HCT116 (cell line): ENCODE measurements around the gene CDH13. TPM values are rescaled to one million over a fixed set of nuclear protein-coding genes. Genes with fewer than 3 reads are reported as not detected.

Experiments used
- ATAC-seq: fragments of 200-7000 bp; cut with Tn5 transposase; 2 replicates; pipeline ENCODE4 v1.9.1; 2020; ENCODE audit warnings: mild to moderate bottlenecking, moderate library complexity
- BruUV-seq: library from RNA; stranded (reverse); fragments of 400-500 nt; replicated peaks from 2 replicates; lab custom pipeline; 2021; lab: Mats Ljungman, UMichigan
- CTCF ChIA-PET: fragments of 300-600 bp; sonication (Branson Sonifier 250); formaldehyde crosslinking; loops from one replicate; lab custom pipeline; 2021; ENCODE audit warnings: antibody characterized with exemption; lab: Charles Lee
- POLR2A ChIA-PET: fragments of 300-600, 350-600 bp; sonication (Branson Sonifier 250); formaldehyde crosslinking; loops from one replicate; lab custom pipeline; 2021; ENCODE audit warnings: antibody characterized with exemption; lab: Charles Lee
- RAD21 ChIA-PET, 2 experiments: fragments of 300-600 bp; sonication (Branson Sonifier 250); formaldehyde crosslinking; loops; one replicate each; lab custom pipeline; 2023; ENCODE audit warnings: low total read pairs in 2 of 2; ENCODE audit not compliant: uncharacterized antibody in 2 of 2, unreplicated experiment in 2 of 2, low non-redundant PET in 1 of 2; lab: Charles Lee
- DNase-seq: peaks from one replicate; pipeline ENCODE4 v3.0.0-alpha.2; 2010; ENCODE audit warnings: low read depth, low spot score
- H2AFZ ChIP-seq: fragments of 200-600 bp; shearing (Covaris generic), sonication (generic); 2 replicates; pipeline ENCODE4 v1.6.1; 2017; ENCODE audit warnings: low read depth, mixed run types, mixed read lengths, antibody characterized with exemption, low read length; ENCODE audit not compliant: poor library complexity, severe bottlenecking
- H3K27ac ChIP-seq: 2 replicates; pipeline ENCODE4 v1.5.1; 2012; ENCODE audit warnings: low read depth, low read length
- H3K27me3 ChIP-seq: fragments of 200-600 bp; sonication (generic); 2 replicates; pipeline ENCODE4 v1.6.1; 2016; ENCODE audit warnings: mixed run types, low read length, mixed read lengths; ENCODE audit not compliant: insufficient read depth
- H3K36me3 ChIP-seq, 2 experiments: fragments of 200-500 bp in 1 of 2; fragments of 200-600 bp in 1 of 2; sonication (Bioruptor generic) in 1 of 2; sonication (generic) in 1 of 2; 2 replicates each; pipeline versions ENCODE4 v1.5.1 to v1.6.1; 2014 to 2016; ENCODE audit warnings: low read length in 2 of 2, inconsistent platforms in 1 of 2, mixed read lengths in 1 of 2, mixed run types in 1 of 2; ENCODE audit not compliant: insufficient read depth in 2 of 2, control insufficient read depth in 1 of 2
- H3K4me1 ChIP-seq, 2 experiments: fragments of 200-600 bp in 1 of 2; sonication (generic) in 1 of 2; 2 replicates each; pipeline versions ENCODE4 v1.5.1 to v1.6.1; 2012 to 2017; ENCODE audit warnings: low read length in 2 of 2, inconsistent platforms in 1 of 2, mild to moderate bottlenecking in 1 of 2, mixed read lengths in 1 of 2, mixed run types in 1 of 2, moderate library complexity in 1 of 2; ENCODE audit not compliant: insufficient read depth in 2 of 2, control insufficient read depth in 1 of 2
- H3K4me2 ChIP-seq: fragments of 200-600 bp; sonication (generic); 2 replicates; pipeline ENCODE4 v1.6.1; 2017; ENCODE audit warnings: mixed run types, low read length, mixed read lengths
- H3K4me3 ChIP-seq, 2 experiments: fragments of 200-600 bp in 1 of 2; sonication (generic) in 1 of 2; replicated peaks in 1 of 2; 2 replicates each; pipeline ENCODE4 v1.5.1; 2011 to 2016; ENCODE audit warnings: low read length in 2 of 2, control low read depth in 1 of 2, low read depth in 1 of 2, mild to moderate bottlenecking in 1 of 2, mixed read lengths in 1 of 2, mixed run types in 1 of 2
- H3K79me2 ChIP-seq: fragments of 200-600 bp; sonication (generic); 2 replicates; pipeline ENCODE4 v1.6.1; 2017; ENCODE audit warnings: mild to moderate bottlenecking, mixed run types, low read length, moderate library complexity, mixed read lengths; ENCODE audit not compliant: insufficient read depth
- H3K9ac ChIP-seq: fragments of 200-600 bp; sonication (generic); 2 replicates; pipeline ENCODE4 v1.6.1; 2016; ENCODE audit warnings: low read length, mixed read lengths
- H3K9me2 ChIP-seq: fragments of 200-600 bp; sonication (generic), shearing (Covaris generic); 2 replicates; pipeline ENCODE4 v1.6.1; 2017; ENCODE audit warnings: mixed run types, mild to moderate bottlenecking, moderate library complexity; ENCODE audit not compliant: insufficient read depth
- H3K9me3 ChIP-seq, 2 experiments: fragments of 200-500 bp in 1 of 2; fragments of 200-600 bp in 1 of 2; sonication (Bioruptor generic) in 1 of 2; sonication (generic) in 1 of 2; 2 replicates each; pipeline ENCODE4 v1.6.1; 2014 to 2017; ENCODE audit warnings: low read length in 2 of 2, mixed read lengths in 2 of 2, inconsistent platforms in 1 of 2, low read depth in 1 of 2, mild to moderate bottlenecking in 1 of 2, mixed run types in 1 of 2, moderate library complexity in 1 of 2; ENCODE audit not compliant: control insufficient read depth in 1 of 2, insufficient read depth in 1 of 2
- H4K20me1 ChIP-seq: fragments of 200-600 bp; sonication (generic), shearing (Covaris generic); 2 replicates; pipeline ENCODE4 v1.6.1; 2017; ENCODE audit warnings: mixed run types, mild to moderate bottlenecking, moderate library complexity; ENCODE audit not compliant: insufficient read depth
- ATF3 ChIP-seq: IDR thresholded peaks from 2 replicates; pipeline ENCODE4 v1.6.1; 2012
- CBX3 ChIP-seq: IDR thresholded peaks from 2 replicates; pipeline ENCODE4 v1.6.1; 2012; ENCODE audit warnings: low read depth
- EGR1 ChIP-seq: IDR thresholded peaks from 2 replicates; pipeline ENCODE4 v1.6.1; 2012; ENCODE audit warnings: low read depth
- EZH2 ChIP-seq: fragments of 200-600 bp; sonication (generic); IDR thresholded peaks from 2 replicates; pipeline ENCODE4 v1.6.1; 2017; ENCODE audit warnings: antibody characterized with exemption, mixed run types
- JUND ChIP-seq: IDR thresholded peaks from 2 replicates; pipeline ENCODE4 v1.6.1; 2012
- POLR2A ChIP-seq: IDR thresholded peaks from 2 replicates; pipeline ENCODE4 v1.7.0; 2011; ENCODE audit warnings: borderline replicate concordance; ENCODE audit not compliant: insufficient read depth, insufficient read length; ENCODE audit errors: extremely low read depth
- POLR2AphosphoS5 ChIP-seq: IDR thresholded peaks from 2 replicates; pipeline ENCODE4 v1.6.1; 2011; ENCODE audit warnings: mild to moderate bottlenecking, low read depth, low read length, moderate library complexity
- RAD21 ChIP-seq: IDR thresholded peaks from 2 replicates; pipeline ENCODE4 v1.6.1; 2012; ENCODE audit warnings: low read depth, mild to moderate bottlenecking
- REST ChIP-seq: IDR thresholded peaks from 2 replicates; pipeline ENCODE4 v1.6.1; 2012; ENCODE audit warnings: low read depth
- ZNF274 ChIP-seq: fragments of 200-500 bp; sonication (Bioruptor generic); IDR thresholded peaks from 2 replicates; pipeline ENCODE4 v1.6.1; 2014; ENCODE audit warnings: mild to moderate bottlenecking, low read depth, low read length, inconsistent platforms
- intact Hi-C: fragments of 100-400 bp; cut with micrococcal nuclease; formaldehyde crosslinking; loops from 2 replicates; pipeline ENCODE4 v1.10.0; 2022
- total RNA-seq: library from RNA; stranded (reverse); gene quantifications from one replicate; pipeline ENCODE4 v1.2.1, GENCODE V29; 2021; ENCODE audit not compliant: unreplicated experiment
- TF ChIP-seq, protein P1 (sequence below), 3 experiments: fragments of 200-600 bp in 1 of 3; sonication (generic) in 1 of 3; IDR thresholded peaks in 2 of 3; conservative IDR thresholded peaks in 1 of 3; 2 replicates each; pipeline ENCODE4 v1.5.1; 2012 to 2017; ENCODE audit warnings: low read depth in 2 of 3, low read length in 2 of 3, antibody characterized with exemption in 1 of 3, borderline replicate concordance in 1 of 3, control low read depth in 1 of 3, mild to moderate bottlenecking in 1 of 3, mixed read lengths in 1 of 3, mixed run types in 1 of 3, moderate library complexity in 1 of 3; ENCODE audit not compliant: insufficient read depth in 1 of 3

Gene CDH13
- total RNA-seq, 1 experiment from 2014 or later = not detected

GRCh38 chr16:83586461-83587200 lies 959.9 kb downstream of the CDH13 start (continued):
- TF ChIP-seq, protein P1, sequence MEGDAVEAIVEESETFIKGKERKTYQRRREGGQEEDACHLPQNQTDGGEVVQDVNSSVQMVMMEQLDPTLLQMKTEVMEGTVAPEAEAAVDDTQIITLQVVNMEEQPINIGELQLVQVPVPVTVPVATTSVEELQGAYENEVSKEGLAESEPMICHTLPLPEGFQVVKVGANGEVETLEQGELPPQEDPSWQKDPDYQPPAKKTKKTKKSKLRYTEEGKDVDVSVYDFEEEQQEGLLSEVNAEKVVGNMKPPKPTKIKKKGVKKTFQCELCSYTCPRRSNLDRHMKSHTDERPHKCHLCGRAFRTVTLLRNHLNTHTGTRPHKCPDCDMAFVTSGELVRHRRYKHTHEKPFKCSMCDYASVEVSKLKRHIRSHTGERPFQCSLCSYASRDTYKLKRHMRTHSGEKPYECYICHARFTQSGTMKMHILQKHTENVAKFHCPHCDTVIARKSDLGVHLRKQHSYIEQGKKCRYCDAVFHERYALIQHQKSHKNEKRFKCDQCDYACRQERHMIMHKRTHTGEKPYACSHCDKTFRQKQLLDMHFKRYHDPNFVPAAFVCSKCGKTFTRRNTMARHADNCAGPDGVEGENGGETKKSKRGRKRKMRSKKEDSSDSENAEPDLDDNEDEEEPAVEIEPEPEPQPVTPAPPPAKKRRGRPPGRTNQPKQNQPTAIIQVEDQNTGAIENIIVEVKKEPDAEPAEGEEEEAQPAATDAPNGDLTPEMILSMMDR (IDR thresholded peaks at IDR 0.05 in 2 of 3, conservative IDR thresholded peaks at IDR 0.05 in 1 of 3; ENCODE audit: borderline replicate concordance in 1 of 3, insufficient read depth in 1 of 3, low read depth in 2 of 3, low read length in 2 of 3) = no peak

DNA sequence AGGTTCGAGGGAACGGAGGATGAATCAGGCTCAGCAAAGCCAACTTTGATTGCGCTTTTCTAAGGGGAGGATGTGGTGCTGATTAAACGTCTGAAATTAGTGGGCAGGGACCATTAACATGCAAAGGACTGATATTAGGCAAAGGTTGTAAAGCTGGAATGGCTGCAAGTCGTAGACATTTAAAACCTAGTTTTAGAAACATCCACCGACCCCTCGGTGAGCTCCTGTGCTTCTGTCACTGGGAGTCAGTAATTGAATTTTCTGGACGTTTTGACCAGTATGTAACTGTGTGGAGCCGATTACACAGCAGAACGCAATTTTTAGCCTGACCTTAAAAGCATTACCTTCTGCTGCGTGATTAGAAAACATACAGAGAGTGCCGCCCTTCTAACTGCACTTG lies 960.4 kb downstream of the CDH13 start:
- ChIA-PET POLR2A (no interaction called here), RAD21 (no interaction called here), CTCF (no interaction called here)
- BruUV-seq = no TSS peak
- H4K20me1 ChIP-seq = no peaks in the 10 kb centered on the region
- intact Hi-C loops = no loop called here
- no peak overlapping the region for H2AFZ ChIP-seq
- no peak overlapping the region for H3K9ac ChIP-seq
- no peak overlapping the region for H3K4me3 ChIP-seq
- no peaks in the 10 kb centered on the region for H3K36me3 ChIP-seq
- no peaks in the 10 kb centered on the region for H3K79me2 ChIP-seq
- peaks cover 54% of the 10 kb centered on the region for H3K27me3 ChIP-seq
- no peak overlapping the region for H3K27ac ChIP-seq
- DNase-seq (no peak), ATAC-seq (no peak)
- H3K9me2 ChIP-seq = no peaks in the 10 kb centered on the region
- TF ChIP-seq CBX3 = no peak
- TF ChIP-seq ZNF274 = no peak
- no peak for TF ChIP-seq EGR1
- TF ChIP-seq JUND = no peak
- no peak for TF ChIP-seq POLR2A
- no peak for TF ChIP-seq EZH2
- no peak for TF ChIP-seq ATF3
- TF ChIP-seq POLR2AphosphoS5 = no peak
- no peak for TF ChIP-seq RAD21
- TF ChIP-seq REST = no peak
- H3K9me3 ChIP-seq = no peaks in the 10 kb centered on the region
- H3K4me1 ChIP-seq = no peaks in the 10 kb centered on the region
- H3K4me2 ChIP-seq = no peak overlapping the region
